ENCODE results near the gene OPRD1.

Gene OPRD1

GRCh38 chr1:28830814-28831213 is 18.8 kb downstream of the OPRD1 start:
- H3K4me3 ChIP-seq (ENCODE audit: insufficient read depth, low read length, poor library complexity, severe bottlenecking): no peak overlapping the region

DNA sequence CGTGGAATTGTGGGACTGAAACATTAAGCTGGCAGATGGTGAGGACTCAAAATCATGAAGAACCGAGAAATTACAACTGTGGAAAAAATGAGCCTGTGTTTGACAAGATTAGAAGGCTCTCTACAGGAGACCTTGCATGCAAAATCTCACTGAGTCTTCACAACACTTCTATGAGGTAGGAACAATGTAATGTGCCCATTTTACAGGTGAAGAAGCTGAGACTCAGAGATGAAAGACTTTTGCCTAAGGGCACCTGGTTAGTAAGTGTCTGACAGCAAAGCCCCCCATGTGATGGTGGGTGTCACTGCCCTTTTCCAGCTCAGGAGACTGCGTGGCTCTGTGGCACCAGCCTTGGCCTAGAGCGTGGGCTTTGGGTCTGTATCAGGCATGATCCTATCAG is 21.0 kb downstream of the OPRD1 start:
- Histone ChIP-seq H3K4me2 (ENCODE audit: low read depth, low read length, poor library complexity, severe bottlenecking) (no peak overlapping the region), H3K36me3 (ENCODE audit: low read length) (no peaks in the 10 kb centered on the region), H2AFZ (ENCODE audit: low read depth, low read length, severe bottlenecking) (no peak overlapping the region), H3F3A (ENCODE audit: insufficient read depth) (no peaks in the 10 kb centered on the region), H3K9me3 (ENCODE audit: insufficient read depth, low read length) (no peaks in the 10 kb centered on the region), H3K4me3 (ENCODE audit: insufficient read depth, low read length, poor library complexity, severe bottlenecking) (no peak overlapping the region), H3K27ac (ENCODE audit: low read depth, low read length) (no peak overlapping the region), H3K9ac (ENCODE audit: low read length) (no peak overlapping the region), H3K27me3 (ENCODE audit: low read length) (no peaks in the 10 kb centered on the region), H3K79me2 (ENCODE audit: insufficient read depth, low read length) (no peaks in the 10 kb centered on the region), H4K20me1 (ENCODE audit: low read depth, low read length) (no peaks in the 10 kb centered on the region), H3K9me2 (replicated peaks; ENCODE audit: insufficient read depth, low read length) (no peaks in the 10 kb centered on the region)
- TF ChIP-seq EZH2phosphoT487 (conservative IDR thresholded peaks at IDR 0.05; ENCODE audit: low read length): no peak
- no peak for TF ChIP-seq CTCF (IDR thresholded peaks at IDR 0.05; ENCODE audit: insufficient read depth, low read length, poor library complexity, severe bottlenecking)

More at GRCh38 chr1:28830814-28831213, 18.8 kb downstream of the OPRD1 start:
- no peak for TF ChIP-seq CTCF (IDR thresholded peaks at IDR 0.05; ENCODE audit: insufficient read depth, low read length, poor library complexity, severe bottlenecking)
- no peak for TF ChIP-seq EZH2phosphoT487 (conservative IDR thresholded peaks at IDR 0.05; ENCODE audit: low read length)
- H3K9ac ChIP-seq (ENCODE audit: low read length): no peak overlapping the region
- no peaks in the 10 kb centered on the region for H3K9me2 ChIP-seq (replicated peaks; ENCODE audit: insufficient read depth, low read length)
- H3K79me2 ChIP-seq (ENCODE audit: insufficient read depth, low read length): no peaks in the 10 kb centered on the region
- no peaks in the 10 kb centered on the region for H3K9me3 ChIP-seq (ENCODE audit: insufficient read depth, low read length)
- H2AFZ ChIP-seq (ENCODE audit: low read depth, low read length, severe bottlenecking): no peak overlapping the region
- no peaks in the 10 kb centered on the region for H3K27me3 ChIP-seq (ENCODE audit: low read length)
- no peak overlapping the region for H3K4me2 ChIP-seq (ENCODE audit: low read depth, low read length, poor library complexity, severe bottlenecking)
- no peaks in the 10 kb centered on the region for H3F3A ChIP-seq (ENCODE audit: insufficient read depth)
- no peak overlapping the region for H3K27ac ChIP-seq (ENCODE audit: low read depth, low read length)
- H4K20me1 ChIP-seq (ENCODE audit: low read depth, low read length): no peaks in the 10 kb centered on the region
- H3K36me3 ChIP-seq (ENCODE audit: low read length): no peaks in the 10 kb centered on the region

- no peaks in the 10 kb centered on the region for H3K27me3 ChIP-seq (ENCODE audit: low read length)
- TF ChIP-seq EZH2phosphoT487 (conservative IDR thresholded peaks at IDR 0.05; ENCODE audit: low read length) (no peak), CTCF (IDR thresholded peaks at IDR 0.05; ENCODE audit: insufficient read depth, low read length, poor library complexity, severe bottlenecking) (no peak)
These were observed 21.4 kb downstream of the OPRD1 start for GRCh38 chr1:28833381-28833780.

More at GRCh38 chr1:28833381-28833780, 21.4 kb downstream of the OPRD1 start:
- Histone ChIP-seq H3K27ac (ENCODE audit: low read depth, low read length) (no peak overlapping the region), H3K9me3 (ENCODE audit: insufficient read depth, low read length) (no peaks in the 10 kb centered on the region), H3K4me2 (ENCODE audit: low read depth, low read length, poor library complexity, severe bottlenecking) (no peak overlapping the region), H4K20me1 (ENCODE audit: low read depth, low read length) (no peaks in the 10 kb centered on the region), H3K9ac (ENCODE audit: low read length) (no peak overlapping the region), H3K79me2 (ENCODE audit: insufficient read depth, low read length) (no peaks in the 10 kb centered on the region), H3K36me3 (ENCODE audit: low read length) (no peaks in the 10 kb centered on the region), H3K4me3 (ENCODE audit: insufficient read depth, low read length, poor library complexity, severe bottlenecking) (no peak overlapping the region), H3F3A (ENCODE audit: insufficient read depth) (no peaks in the 10 kb centered on the region), H2AFZ (ENCODE audit: low read depth, low read length, severe bottlenecking) (no peak overlapping the region), H3K9me2 (replicated peaks; ENCODE audit: insufficient read depth, low read length) (no peaks in the 10 kb centered on the region)
